HG03060 (cell line): ENCODE measurements around the gene STRA6.

ENCODE experiments used
- ATAC-seq: cut with Tn5 transposase; IDR thresholded peaks from one replicate; pipeline ENCODE4 v1.9.1; 2021; ENCODE audit warnings: low read depth, moderate number of reproducible peaks; ENCODE audit not compliant: unreplicated experiment

Gene STRA6

GRCh38 chr15:74202452-74203401 lies at the start of gene STRA6:
Gene STRA6 (minus strand): TSS chr15:74202787. CDS start chr15:74202267, 520 bp downstream.
- no peak for ATAC-seq

GRCh38 chr15:74252291-74252690 lies 49.7 kb upstream of the STRA6 start:
- ATAC-seq: no peak

GRCh38 chr15:74251131-74251811 lies 48.7 kb upstream of the STRA6 start:
- no peak for ATAC-seq

- no peak for ATAC-seq
Measured at GRCh38 chr15:74250266-74250665, 47.7 kb upstream of the STRA6 start.

GRCh38 chr15:74245342-74245931 lies 42.9 kb upstream of the STRA6 start:
- ATAC-seq: no peak

GRCh38 chr15:74244822-74245341 lies 42.3 kb upstream of the STRA6 start:
- ATAC-seq: no peak

- no peak for ATAC-seq
Measured at GRCh38 chr15:74243431-74243830, 40.8 kb upstream of the STRA6 start.

GRCh38 chr15:74242441-74243185 lies 40.0 kb upstream of the STRA6 start:
- ATAC-seq: no peak

- no peak for ATAC-seq
Measured at GRCh38 chr15:74240897-74241614, 38.5 kb upstream of the STRA6 start.

GRCh38 chr15:74240002-74240568 lies 37.5 kb upstream of the STRA6 start:
- ATAC-seq: no peak

GRCh38 chr15:74239051-74239705 lies 36.6 kb upstream of the STRA6 start:
- no peak for ATAC-seq

- no peak for ATAC-seq
Measured at GRCh38 chr15:74235962-74236361, 33.4 kb upstream of the STRA6 start, which contains the start of gene CCDC33. Gene CCDC33 (plus strand): TSS chr15:74236326. CDS start chr15:74236720, 394 bp downstream.

GRCh38 chr15:74234598-74234875 lies 31.9 kb upstream of the STRA6 start:
- no peak for ATAC-seq

GRCh38 chr15:74233851-74234597 lies 31.4 kb upstream of the STRA6 start:
- ATAC-seq: no peak

GRCh38 chr15:74233373-74233772 lies 30.8 kb upstream of the STRA6 start:
- ATAC-seq: no peak

GRCh38 chr15:74231475-74231874 lies 28.9 kb upstream of the STRA6 start:
- no peak for ATAC-seq

- ATAC-seq: no peak
Measured at GRCh38 chr15:74229686-74230085, 27.1 kb upstream of the STRA6 start.

GRCh38 chr15:74228723-74229081 lies 26.1 kb upstream of the STRA6 start:
- no peak for ATAC-seq
